ENCODE results near the gene PEMT.

The PEMT gene

DNA sequence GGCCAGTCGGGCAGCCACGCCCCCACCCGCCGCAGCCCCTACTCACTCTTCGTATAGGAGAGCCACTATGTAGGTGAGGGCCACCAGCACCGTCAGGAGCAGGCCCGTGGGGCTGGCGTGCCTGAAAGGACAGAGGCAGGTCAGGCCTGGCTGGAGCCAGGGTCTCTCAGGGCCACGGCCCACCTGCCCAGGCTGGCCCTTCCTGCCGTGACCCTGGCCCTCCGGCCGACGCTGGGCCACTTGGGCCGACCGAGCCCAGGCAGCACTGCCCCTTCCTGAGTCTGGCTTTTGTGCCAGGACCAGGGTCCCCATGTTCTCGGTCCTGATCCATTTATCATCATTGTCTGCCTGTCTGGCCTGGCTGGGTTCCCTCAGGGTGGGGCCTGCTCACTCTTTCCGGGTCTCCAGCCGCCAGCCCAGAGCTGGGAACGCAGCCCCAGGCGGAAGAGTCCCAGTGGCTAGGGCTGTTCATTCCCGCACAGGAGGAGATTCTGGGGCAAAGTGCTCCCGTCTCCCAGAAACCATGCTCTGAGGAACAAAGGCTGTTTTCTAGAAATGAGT is 85.2 kb downstream of the PEMT start:
- no peak for FAIRE-seq
- DNase-seq (ENCODE audit: insufficient read length, low spot score), result no peak

DNA sequence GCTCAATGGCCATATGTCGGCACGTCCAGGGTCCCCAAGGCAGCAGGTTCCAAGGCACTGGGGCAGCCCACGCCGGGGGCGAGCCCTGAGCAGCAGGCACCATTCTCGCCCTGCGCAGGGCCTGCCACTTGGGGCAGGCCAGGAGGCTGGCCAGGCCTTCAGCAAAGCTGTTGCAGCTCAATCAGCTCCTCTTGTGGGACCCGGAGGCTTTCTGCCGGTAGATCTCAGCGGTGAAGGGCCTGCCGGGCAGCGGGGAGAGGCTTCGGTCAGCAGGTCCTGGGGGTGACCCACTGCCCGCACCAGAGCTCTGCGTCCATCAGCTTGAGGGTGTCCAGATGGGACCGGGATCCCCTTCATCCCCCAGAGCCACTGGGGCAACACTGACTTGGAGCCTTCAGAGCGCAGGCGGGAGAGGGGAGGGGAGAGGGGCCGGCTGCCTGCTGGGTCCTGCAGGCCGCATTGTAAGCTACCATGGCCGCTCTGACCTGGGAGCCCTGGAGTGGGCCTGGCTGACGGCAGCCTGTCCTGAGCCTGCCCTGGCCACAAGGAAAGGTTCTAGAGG is 85.8 kb downstream of the PEMT start:
- FAIRE-seq, result no peak

DNA sequence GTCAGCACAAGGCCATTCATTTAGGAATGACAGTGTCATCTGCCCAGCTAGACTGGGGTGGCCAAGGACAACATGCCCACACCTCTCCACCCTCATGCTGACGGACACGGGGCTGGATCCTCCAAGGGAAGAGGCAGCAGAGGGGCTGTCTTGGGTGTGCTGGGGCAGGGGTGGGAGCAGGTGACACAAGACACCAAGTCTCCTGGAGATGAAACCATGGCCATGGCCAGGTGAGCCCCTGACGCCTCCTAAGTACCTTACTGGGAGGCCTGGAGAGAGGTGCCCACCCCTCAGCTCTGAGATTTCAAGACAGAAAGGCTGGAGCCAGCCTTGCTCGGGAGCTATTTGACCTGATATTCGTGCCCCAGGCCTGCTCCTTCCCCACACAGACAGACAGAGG is 86.4 kb downstream of the PEMT start:
- FAIRE-seq (no peak), DNase-seq (ENCODE audit: insufficient read length, low spot score) (no peak)

More for the DNA sequence above, 85.8 kb downstream of the PEMT start:
- DNase-seq (ENCODE audit: insufficient read length, low spot score), result no peak

DNA sequence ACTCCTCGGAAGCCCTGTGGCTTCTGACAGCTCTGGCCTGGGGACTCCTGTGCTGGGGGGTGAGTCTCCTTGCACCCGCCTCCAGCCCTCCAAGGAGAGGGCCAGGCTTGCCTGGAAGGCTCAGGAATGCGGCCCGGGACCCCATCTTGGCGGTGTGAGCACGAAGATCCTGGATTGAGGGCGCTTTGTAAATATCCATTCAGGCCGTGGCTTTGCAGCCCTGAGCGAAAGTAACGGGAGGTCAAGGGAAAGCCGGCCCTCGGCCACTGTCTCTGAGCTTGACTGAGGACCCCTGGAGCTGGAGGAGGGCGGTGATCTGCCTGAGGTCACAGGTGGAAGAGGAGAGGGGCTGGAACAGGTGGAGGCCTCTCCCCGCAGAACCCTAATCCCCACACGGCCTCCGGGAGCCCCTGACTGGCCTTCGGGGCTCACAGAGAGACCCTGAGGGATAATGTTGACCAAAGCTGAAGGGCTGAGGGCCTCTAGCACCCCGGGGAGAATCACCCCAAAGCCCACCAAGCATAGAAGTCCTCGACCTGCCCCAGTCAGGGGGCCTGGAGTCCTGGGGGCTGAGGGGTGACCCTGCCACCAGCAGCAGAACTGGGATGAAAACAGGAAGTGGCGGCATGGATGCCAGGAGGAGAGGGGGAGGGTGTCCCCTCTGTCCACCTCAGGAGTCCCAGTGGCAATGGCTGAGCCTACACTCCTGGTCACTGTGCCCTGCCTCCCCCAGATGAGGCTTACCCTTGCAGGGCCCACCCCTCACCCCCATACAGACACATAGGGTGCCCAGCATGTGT is 87.0 kb downstream of the PEMT start:
- FAIRE-seq, result no peak
- DNase-seq (ENCODE audit: insufficient read length, low spot score), result no peak

DNA sequence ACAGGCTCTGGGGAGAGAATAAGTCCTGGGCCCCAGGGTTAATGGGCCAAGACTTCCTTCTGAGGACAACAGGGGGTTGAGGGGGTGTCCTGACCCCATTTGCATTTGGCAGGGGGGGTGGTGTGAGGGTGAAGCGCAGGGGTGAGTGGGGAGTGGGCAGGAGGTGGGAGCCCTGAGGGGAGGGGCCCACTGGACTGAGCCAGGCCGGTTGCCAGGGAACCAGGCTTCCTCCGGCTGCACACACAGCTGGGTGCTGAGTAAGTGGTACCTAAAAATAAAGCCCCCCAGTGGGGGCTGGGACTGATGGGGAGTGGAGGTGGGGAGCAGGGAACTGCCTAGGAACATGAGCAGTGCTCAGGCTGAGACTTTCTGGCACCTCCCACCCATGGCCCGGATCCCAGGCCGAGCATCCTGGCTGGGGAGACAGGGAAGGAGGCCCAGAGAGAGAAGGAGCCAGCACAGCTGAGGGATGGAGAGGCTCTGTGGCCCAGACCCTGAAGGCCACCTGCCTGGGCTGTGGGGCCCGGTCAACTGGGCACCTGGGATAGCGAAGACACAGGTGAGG is 87.9 kb downstream of the PEMT start:
- FAIRE-seq (no peak), DNase-seq (ENCODE audit: insufficient read length, low spot score) (no peak)

DNA sequence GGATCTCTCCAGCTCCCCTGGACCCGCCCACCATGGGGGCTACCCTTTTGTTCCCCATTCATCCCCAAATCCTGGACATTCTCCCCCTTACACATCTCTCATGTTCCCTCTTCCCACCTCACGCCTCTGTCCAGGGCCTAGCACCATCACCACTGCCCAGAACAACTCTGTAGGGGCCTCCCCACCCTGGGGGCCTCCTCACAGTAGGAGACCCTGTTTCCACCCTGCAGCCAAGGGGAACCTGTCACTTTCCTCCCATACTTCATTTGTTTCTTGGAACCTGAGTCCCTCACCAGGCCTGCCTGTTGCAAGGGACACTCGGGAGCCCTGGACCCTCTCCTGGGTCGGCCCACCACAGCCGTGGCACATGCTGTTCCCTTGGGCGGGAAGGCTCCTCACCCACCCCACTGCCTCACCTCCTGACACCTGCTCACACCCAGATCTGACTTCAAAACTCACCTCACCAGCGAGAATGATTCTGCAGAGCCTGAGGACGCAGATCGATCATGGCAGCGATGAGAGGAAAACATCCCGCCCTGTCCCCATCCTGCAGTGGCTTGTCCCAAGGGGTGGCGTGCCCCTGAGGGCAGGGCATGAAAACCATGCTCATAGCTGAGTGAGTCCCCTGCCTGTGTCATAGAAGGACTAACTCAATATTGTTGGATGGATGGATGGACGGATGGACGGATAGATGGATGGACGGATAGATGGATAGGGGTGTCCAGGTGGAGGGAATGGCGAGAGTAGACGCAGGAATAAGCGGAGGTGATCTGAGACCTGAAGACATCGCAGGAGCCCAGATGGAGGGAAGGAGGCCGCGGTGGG is 88.6 kb downstream of the PEMT start:
- DNase-seq (ENCODE audit: insufficient read length, low spot score) (no peak), FAIRE-seq (no peak)

DNA sequence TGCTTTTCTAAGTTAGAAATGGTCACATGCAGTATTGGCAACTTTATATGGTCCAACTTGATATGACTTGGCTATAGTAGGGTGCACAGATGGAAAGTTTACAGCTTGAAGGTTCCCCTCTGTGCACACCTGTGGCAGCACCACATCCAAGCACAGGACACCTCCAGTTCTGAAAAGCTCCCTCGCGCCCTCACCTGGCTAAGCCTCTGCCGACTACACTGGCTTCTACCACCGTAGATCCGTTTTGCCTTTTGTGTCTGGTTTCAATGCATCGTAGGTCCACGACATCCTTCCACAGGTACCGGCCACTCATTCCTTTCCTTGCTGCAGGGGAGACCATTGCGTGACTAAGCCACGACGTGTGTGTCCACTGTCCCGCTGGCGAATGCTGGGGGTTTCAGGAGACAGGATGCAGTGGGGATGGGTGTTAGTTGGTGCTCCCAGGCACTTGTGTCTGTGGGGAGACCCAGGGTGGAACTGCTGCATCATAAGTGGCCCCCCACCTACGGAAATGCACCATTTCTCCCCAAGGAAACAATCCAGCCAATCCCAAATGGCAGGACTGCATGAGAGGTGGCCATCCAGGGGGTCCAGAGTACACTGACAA is 90.4 kb downstream of the PEMT start:
- DNase-seq (ENCODE audit: insufficient read length, low spot score) (no peak), FAIRE-seq (peak; percentile 67)

DNA sequence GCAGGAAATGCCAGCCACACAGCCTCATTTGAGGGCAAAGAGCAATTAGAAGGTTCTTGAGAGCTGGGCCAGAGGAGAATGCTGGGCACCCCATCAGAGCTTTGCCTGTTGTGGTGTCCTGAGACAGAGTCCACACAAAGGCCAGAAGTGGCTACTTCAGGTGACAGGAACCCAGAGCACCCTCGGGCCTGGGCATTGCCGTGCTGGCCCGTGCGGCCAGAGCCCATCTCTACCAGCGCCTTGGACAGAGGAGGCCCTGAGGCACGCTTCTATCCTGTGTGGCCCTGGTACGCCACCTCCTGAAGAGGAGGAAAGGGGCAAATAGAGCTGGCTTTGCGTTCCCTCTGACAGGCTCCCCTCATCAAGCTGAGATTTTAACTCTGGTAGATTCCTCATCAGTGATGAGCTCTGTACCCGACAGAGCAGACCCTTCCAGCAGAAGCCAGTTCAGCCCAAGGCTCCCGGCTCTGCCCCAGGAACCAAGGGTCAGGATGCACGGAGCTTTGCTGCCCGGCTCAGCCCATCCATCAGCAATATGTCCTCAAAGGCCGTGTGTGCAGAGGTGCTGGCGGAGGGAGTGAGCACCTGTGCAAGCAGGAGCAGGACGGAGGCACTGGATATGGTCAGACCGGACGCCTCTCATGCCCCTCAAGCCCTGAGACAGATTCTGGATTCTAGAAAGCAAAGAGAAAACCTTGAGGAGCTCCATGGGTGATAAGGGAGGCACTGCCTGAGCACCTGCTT is 91.9 kb downstream of the PEMT start:
- DNase-seq (ENCODE audit: insufficient read length, low spot score), result no peak
- FAIRE-seq, result peak; percentile 9

DNA sequence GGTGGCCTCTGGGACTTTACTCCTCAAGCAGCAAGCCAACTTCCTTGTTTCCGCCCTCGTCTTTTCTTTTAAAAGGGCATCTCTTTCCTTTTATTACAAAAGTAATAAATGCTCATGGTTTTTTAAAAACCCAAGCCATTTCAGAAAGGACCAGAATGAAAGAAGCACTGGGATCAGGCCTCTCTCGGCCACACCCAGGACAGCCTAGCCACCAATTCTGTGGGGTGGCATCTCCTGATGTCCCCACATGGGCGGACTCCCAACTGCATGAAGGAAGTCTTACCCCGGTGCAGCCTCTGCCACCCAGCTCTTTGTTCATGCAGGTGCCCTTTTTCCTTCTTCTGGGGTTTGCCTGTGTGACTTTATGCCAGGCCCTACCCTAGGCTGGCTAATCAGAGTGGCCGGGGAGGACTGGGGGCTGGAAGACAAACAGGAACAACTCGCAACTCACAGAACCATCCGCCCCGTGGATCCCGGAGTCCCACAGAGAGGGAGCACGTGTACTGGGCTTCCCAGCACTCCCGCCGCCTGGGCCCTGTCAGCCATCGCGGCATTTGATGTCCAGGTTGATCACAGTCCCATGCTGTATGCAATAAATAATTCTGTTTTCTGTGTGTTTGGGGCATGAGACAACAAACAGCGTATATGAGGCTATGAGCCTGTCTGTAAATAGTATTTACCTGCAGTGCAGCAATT is 92.8 kb downstream of the PEMT start:
- FAIRE-seq (no peak), DNase-seq (ENCODE audit: insufficient read length, low spot score) (no peak)

DNA sequence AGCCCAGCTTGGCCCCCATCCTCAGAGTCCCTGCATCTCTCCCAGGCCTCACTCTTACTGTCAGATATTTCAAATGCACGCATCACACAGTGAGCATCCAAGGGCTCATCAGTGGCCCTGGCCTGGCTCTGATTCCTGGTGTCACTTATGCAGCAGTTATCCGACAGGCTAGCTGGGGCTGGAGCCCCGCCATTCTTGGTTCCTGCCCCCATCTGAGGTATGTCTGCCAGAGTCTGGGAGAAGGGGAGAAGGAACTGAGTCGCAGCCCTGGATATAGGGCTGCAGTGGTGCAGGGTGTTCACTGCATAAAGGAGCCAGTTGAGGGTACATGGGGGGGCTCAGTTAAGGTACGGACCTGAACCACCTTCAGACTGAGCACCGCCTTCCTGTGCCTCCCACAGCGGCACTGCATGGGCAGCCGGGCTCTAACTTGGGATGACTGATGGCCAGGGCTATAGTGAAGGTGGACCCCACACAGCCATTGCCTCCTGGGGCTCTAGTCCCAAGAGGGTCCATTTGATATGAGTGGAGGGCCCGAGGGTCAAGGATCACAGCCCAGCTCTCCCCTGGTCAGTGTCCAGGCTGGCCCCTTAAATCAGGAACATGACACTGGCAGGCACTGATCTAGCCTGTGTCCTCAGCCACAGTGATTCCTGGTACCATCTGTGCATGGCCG is 93.5 kb downstream of the PEMT start:
- FAIRE-seq (no peak), DNase-seq (ENCODE audit: insufficient read length, low spot score) (no peak)

DNA sequence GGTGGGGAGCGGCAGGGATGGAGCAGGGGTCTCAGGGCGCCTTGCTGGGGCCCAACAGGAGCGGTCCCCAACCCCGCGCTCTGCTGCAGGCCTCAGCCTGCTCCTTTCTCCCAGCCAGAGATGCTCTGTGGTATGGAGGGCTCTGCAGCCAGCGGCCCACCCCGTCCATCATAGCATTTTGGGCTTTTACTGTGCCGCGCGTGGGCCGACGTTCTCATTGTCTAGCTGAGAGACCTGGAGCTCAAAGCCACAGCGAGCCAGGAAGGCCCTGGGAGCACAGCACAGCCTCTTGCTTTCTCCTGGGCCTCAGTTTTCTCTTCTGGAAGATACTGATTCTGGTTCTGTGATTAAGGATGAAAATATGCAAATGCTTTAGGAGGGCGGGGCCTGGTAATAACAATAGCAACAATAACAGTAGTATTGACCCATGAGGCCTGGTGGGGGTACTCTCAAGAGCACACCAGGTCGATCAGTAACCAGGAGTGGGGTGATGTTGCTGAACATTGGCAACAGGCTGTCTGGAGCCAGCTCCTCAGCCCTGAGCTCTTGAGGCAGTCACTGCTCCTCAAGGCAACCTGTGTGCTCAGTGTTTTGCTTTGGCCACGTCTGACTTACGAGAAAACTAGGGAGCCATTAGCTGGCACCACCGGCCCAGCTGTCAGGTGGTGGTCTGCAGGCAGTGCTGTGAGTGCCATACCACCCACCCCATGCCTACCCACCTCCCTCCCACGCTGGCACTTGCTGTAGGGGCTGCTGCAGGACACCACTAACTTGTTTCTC is 94.3 kb downstream of the PEMT start:
- no peak for DNase-seq (ENCODE audit: insufficient read length, low spot score)
- peak; percentile 13 for FAIRE-seq

DNA sequence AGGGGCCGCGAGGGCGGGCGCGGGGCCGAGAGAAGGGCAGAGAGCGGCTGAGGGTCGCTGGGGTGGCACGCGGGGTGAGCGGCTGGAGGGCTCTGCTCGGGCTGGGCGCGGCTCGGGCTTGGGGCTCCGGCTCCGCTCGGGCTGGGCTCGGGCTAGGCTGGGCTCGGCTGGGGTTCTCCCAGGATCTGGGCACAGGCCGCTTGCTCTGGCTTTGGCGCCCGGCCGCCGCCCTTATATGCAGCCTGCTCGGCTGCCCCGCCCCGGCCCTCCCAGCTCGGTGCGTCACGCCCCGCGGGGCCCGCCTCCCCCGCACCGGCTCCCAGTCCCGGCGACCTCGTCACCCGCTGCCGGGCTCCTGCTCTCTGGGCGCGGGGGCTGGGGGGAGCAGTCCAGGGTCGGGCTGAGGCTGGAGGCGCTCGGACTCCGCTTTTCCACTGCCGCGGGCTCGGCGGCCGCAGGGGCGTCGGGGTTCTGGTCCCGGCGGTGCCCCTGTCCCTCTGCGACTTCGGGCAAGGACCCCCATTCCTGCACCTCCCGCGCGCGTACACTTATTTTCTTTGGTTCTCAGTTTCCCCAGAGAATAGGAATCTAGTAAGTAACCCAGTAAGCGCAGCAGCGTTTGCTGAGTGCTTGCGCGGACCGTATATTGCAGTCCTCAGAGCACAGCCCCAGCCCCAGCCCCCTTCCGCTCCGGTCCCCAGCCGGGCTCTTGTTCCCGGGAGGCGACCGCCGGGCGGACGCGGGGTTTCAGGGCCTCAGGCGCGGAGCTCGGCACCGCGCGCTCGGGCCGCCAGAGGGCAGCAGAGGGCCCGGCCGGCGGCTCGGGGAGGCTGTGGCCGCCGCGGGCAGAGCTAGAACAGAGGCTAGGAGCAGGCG is 95.1 kb downstream of the PEMT start, which contains the start of gene RASD1:
Gene RASD1 (minus strand): TSS at position 207 of the 876 bp plus-strand sequence. CDS start 214 bp downstream, outside the sequence.
- peak; percentile 82 for FAIRE-seq
- DNase-seq (ENCODE audit: insufficient read length, low spot score), result peak; percentile 89

DNA sequence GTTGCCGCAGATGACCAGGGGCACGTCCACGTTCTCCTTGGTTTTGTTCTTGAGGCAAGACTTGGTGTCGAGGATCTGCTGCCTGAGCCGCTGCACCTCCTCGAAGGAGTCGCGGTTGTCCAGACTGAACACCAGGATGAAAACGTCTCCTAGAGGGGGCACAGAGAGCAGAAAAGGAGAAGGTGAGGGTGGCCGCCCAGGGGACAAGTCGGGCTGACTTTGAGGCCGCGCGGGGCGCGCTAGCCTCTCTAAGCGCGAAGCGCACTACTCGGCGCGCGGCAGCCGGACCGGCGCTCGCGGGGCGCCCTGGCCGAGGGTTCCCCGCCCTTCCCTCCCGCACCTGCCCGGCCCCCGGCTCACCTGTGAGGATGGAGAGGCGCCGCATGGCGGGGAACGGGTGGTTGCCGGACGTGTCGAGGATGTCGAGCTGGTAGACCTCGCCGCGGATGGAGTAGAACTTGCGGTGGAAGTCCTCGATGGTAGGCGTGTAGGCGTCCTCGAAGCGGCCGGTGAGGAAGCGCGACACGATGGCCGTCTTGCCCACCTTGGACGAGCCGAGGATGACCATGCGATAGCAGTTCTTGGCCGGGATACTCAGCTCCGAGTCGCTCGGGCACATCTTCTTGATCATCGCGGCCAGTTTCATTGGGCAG is 95.8 kb downstream of the PEMT start:
- DNase-seq (ENCODE audit: insufficient read length, low spot score) (no peak), FAIRE-seq (peak; percentile 83)

DNA sequence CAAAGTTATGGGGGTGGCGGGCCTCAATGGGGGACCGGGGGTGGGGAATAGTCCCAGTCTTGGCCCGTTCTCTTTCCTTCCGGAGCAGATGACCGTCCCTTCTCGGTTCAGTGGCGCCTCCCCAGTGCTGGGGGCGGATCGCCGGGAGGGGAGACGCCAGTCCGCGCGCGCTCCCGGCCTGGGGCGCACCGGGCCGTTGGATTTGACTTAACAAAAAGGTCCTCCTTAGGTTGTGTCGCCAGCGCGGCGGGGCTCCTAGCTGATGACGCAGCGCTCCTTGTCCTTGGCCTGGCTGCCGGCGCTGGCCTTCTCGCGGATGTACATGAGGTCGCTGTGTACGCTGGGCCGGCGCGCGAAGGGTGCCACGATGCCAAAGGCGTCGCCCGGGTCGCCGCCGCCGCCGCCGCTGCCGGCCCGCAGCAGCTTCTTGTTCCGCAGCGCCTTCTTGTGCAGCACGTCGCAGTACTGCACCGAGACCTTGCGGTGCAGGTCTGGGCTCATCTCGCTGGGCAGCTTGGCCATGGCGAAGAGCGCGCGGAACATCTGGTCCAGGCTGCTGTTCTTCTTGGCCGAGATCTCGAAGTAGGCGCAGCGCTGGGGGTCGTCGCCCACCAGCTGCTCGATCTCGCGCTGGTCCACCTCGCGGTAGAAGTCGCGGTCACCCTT is 96.5 kb downstream of the PEMT start:
- FAIRE-seq, result no peak
- DNase-seq (ENCODE audit: insufficient read length, low spot score), result no peak

DNA sequence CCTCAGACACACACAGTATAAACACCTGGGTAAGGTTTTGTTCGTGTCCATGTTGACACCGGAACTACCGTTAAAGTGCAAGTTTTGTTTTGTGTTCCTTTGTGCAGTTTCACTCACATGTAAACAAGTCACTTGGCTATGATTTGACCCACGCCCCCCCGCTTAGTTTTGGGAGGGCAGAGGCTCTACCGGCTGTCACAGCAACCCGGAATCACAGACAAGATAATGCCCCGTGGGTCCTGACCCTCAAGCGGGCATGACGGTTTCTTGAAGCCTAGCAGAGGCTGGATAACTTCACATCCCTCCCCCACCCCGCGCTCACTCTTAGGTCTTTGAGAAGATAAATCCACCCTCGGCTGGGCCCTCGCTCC is 97.0 kb downstream of the PEMT start:
- FAIRE-seq, result no peak
- DNase-seq (ENCODE audit: insufficient read length, low spot score), result no peak

DNA sequence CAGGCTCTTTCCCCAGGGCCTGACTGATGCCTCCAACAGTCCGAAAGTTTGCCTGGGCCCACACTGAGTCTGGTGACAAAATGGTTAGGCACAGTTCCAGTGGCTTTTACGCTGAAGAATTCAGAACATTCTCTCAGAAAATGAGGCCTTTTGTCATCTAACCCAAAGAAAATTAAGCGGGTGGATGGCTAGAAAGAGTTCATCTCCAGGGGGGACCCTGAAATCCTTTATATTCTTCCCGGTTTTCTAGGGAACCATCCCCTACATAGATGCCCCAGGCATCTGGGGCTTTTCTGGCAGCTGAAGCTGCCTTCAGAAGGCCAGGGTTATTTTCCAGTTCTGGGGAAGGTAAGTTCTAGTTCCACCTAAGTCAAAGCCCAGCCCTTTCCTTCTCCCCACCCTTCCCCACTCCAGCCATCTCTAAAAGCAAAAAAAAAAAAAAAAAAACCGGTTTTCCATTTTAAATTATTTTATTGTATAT is 97.5 kb downstream of the PEMT start:
- no peak for FAIRE-seq
- no peak for DNase-seq (ENCODE audit: insufficient read length, low spot score)
